Astrocyte (in vitro differentiated cells and primary cell): ENCODE results near the gene TRIL. TPM values are rescaled to one million over a fixed set of nuclear protein-coding genes. Genes with fewer than 3 reads are reported as not detected.

ENCODE experiments used
- DNase-seq: peaks from one replicate; pipeline ENCODE4 v3.0.0-alpha.2; 2010; ENCODE audit warnings: low read depth
- FAIRE-seq: peaks from 2 replicates; lab custom pipeline; 2011; peaks lifted over from hg19 to GRCh38; lab: Jason Lieb, UNC
- H2AFZ ChIP-seq: 2 replicates; pipeline ENCODE4 v1.6.0; 2012; ENCODE audit warnings: low read depth, low read length, inconsistent platforms
- H3K27ac ChIP-seq: 2 replicates; pipeline ENCODE4 v1.5.1; 2011; ENCODE audit warnings: low read depth, low read length, inconsistent platforms
- H3K27me3 ChIP-seq: 2 replicates; pipeline ENCODE4 v1.6.0; 2011; ENCODE audit warnings: low read length, inconsistent platforms; ENCODE audit not compliant: insufficient read depth
- H3K36me3 ChIP-seq: 2 replicates; pipeline ENCODE4 v1.5.1; 2011; ENCODE audit warnings: low read length, inconsistent platforms; ENCODE audit not compliant: insufficient read depth
- H3K4me1 ChIP-seq: 2 replicates; pipeline ENCODE4 v1.5.1; 2011; ENCODE audit warnings: low read length, inconsistent platforms; ENCODE audit not compliant: insufficient read depth
- H3K4me2 ChIP-seq: 2 replicates; pipeline ENCODE4 v1.6.0; 2012; ENCODE audit warnings: low read length, inconsistent platforms
- H3K4me3 ChIP-seq: 2 replicates; pipeline ENCODE4 v1.5.1; 2011; ENCODE audit warnings: low read depth, mild to moderate bottlenecking, low read length, inconsistent platforms; ENCODE audit not compliant: insufficient read depth
- H3K79me2 ChIP-seq: 2 replicates; pipeline ENCODE4 v1.6.0; 2012; ENCODE audit warnings: mild to moderate bottlenecking, low read length, inconsistent platforms; ENCODE audit not compliant: insufficient read depth
- H3K9ac ChIP-seq: 2 replicates; pipeline ENCODE4 v1.6.0; 2012; ENCODE audit warnings: mild to moderate bottlenecking, low read length, inconsistent platforms
- H3K9me3 ChIP-seq: 2 replicates; pipeline ENCODE4 v1.5.1; 2012; ENCODE audit warnings: low read depth, mild to moderate bottlenecking, low read length, inconsistent platforms; ENCODE audit not compliant: insufficient read depth
- H4K20me1 ChIP-seq: 2 replicates; pipeline ENCODE4 v1.6.0; 2012; ENCODE audit warnings: low read length, inconsistent platforms; ENCODE audit not compliant: insufficient read depth
- H3K27ac Mint-ChIP-seq: one replicate; pipeline ENCODE4 v1.8.0; 2021; ENCODE audit warnings: mild to moderate bottlenecking, mixed read lengths; ENCODE audit not compliant: unreplicated experiment
- H3K27me3 Mint-ChIP-seq: one replicate; pipeline ENCODE4 v1.8.0; 2021; ENCODE audit warnings: low read depth, mixed read lengths; ENCODE audit not compliant: unreplicated experiment
- H3K36me3 Mint-ChIP-seq: one replicate; pipeline ENCODE4 v1.8.0; 2021; ENCODE audit warnings: low read depth, mixed read lengths; ENCODE audit not compliant: unreplicated experiment
- H3K4me1 Mint-ChIP-seq: one replicate; pipeline ENCODE4 v1.8.0; 2021; ENCODE audit warnings: low read depth, mixed read lengths; ENCODE audit not compliant: unreplicated experiment
- H3K4me3 Mint-ChIP-seq: one replicate; pipeline ENCODE4 v1.8.0; 2021; ENCODE audit warnings: mild to moderate bottlenecking, moderate library complexity, mixed read lengths; ENCODE audit not compliant: unreplicated experiment
- H3K9me3 Mint-ChIP-seq: one replicate; pipeline ENCODE4 v1.8.0; 2021; ENCODE audit warnings: mild to moderate bottlenecking, mixed read lengths; ENCODE audit not compliant: unreplicated experiment
- EZH2 ChIP-seq: IDR thresholded peaks from 2 replicates; pipeline ENCODE4 v1.6.1; 2012; ENCODE audit warnings: mild to moderate bottlenecking, low read length, inconsistent platforms; ENCODE audit not compliant: insufficient read depth
- total RNA-seq: library from RNA; stranded (reverse); gene quantifications from 2 replicates; pipeline ENCODE4 v1.2.1, GENCODE V29; 2021
- TF ChIP-seq, protein P1 (sequence below): IDR thresholded peaks from 2 replicates; pipeline ENCODE4 v1.5.1; 2011; ENCODE audit warnings: low read depth, mild to moderate bottlenecking, inconsistent platforms, low read length, moderate library complexity; ENCODE audit not compliant: insufficient read depth

The TRIL gene
- total RNA-seq, 1 donor from 2014 or later = 0.45 TPM

DNA sequence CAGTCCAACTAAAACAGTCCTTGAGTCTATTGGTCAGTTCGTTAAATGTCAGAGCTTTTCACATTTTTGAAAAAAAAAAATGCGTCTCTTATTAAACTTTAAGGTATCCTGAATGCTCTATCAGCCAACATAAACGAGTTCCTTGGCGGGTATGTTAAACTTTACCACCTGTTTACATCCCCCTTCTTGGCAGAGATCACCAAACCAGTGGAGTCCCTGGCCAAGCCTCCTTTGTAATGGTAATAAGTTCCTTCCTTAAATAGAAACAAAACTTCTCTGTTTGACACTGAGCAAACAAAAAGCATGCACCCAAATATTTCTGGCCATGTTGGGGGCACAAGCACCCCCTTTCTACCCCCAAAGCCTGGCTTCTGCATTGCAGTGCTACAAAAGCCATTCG, 3.2 kb downstream of the TRIL start:
- no peaks in the 10 kb centered on the region for H3K36me3 Mint-ChIP-seq
- H3K9ac ChIP-seq = no peak overlapping the region
- peaks cover 28% of the 10 kb centered on the region for H3K27me3 ChIP-seq
- H3K79me2 ChIP-seq = no peaks in the 10 kb centered on the region
- no peak overlapping the region for H3K27ac Mint-ChIP-seq
- peaks cover 23% of the 10 kb centered on the region for H3K4me1 ChIP-seq
- peaks cover 5% of the 10 kb centered on the region for H3K9me3 Mint-ChIP-seq
- H3K9me3 ChIP-seq = no peaks in the 10 kb centered on the region
- H3K4me2 ChIP-seq = peak overlapping the region; percentile 84
- no peak for FAIRE-seq
- H3K36me3 ChIP-seq = no peaks in the 10 kb centered on the region
- no peak overlapping the region for H3K27ac ChIP-seq
- no peaks in the 10 kb centered on the region for H4K20me1 ChIP-seq
- H3K4me3 ChIP-seq = no peak overlapping the region
- peaks cover 6% of the 10 kb centered on the region for H3K4me1 Mint-ChIP-seq
- H3K27me3 Mint-ChIP-seq = peaks cover 40% of the 10 kb centered on the region
- TF ChIP-seq EZH2 = no peak
- TF ChIP-seq, protein P1, sequence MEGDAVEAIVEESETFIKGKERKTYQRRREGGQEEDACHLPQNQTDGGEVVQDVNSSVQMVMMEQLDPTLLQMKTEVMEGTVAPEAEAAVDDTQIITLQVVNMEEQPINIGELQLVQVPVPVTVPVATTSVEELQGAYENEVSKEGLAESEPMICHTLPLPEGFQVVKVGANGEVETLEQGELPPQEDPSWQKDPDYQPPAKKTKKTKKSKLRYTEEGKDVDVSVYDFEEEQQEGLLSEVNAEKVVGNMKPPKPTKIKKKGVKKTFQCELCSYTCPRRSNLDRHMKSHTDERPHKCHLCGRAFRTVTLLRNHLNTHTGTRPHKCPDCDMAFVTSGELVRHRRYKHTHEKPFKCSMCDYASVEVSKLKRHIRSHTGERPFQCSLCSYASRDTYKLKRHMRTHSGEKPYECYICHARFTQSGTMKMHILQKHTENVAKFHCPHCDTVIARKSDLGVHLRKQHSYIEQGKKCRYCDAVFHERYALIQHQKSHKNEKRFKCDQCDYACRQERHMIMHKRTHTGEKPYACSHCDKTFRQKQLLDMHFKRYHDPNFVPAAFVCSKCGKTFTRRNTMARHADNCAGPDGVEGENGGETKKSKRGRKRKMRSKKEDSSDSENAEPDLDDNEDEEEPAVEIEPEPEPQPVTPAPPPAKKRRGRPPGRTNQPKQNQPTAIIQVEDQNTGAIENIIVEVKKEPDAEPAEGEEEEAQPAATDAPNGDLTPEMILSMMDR = no peak
- no peak overlapping the region for H2AFZ ChIP-seq
- H3K4me3 Mint-ChIP-seq = peak overlapping the region; percentile 34
- no peak for DNase-seq

DNA sequence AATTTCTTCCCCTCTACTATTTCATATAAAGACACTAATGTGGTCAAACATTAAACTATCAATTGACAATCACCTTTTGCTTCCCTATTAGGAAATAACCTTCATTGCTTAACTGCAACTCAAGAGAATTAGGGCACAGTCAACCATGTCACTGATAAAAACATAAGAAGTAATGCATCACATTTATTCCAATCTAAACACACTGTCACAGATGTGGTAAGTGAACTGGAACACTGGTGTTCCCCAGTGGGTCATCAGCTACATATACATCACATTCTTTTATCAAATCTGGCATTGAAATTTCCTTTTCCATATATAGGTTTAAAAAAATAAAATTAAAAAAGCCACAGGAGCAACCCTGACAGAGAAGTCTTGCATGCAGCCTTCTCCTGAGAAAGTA, 3.7 kb downstream of the TRIL start:
- Histone ChIP-seq H3K79me2 (no peaks in the 10 kb centered on the region), H3K27ac (no peak overlapping the region), H3K9ac (no peak overlapping the region), H3K4me3 (no peak overlapping the region), H3K4me1 (peaks cover 28% of the 10 kb centered on the region), H3K4me2 (no peak overlapping the region), H3K9me3 (no peaks in the 10 kb centered on the region), H3K36me3 (no peaks in the 10 kb centered on the region), H2AFZ (no peak overlapping the region), H4K20me1 (no peaks in the 10 kb centered on the region), H3K27me3 (peaks cover 28% of the 10 kb centered on the region)
- FAIRE-seq (no peak), DNase-seq (no peak)
- Mint-ChIP-seq H3K9me3 (peaks cover 5% of the 10 kb centered on the region), H3K4me1 (peaks cover 9% of the 10 kb centered on the region), H3K4me3 (no peak overlapping the region), H3K36me3 (no peaks in the 10 kb centered on the region), H3K27me3 (peaks cover 39% of the 10 kb centered on the region), H3K27ac (no peak overlapping the region)
- TF ChIP-seq, protein P1 = no peak
- peak; percentile 31 for TF ChIP-seq EZH2

DNA sequence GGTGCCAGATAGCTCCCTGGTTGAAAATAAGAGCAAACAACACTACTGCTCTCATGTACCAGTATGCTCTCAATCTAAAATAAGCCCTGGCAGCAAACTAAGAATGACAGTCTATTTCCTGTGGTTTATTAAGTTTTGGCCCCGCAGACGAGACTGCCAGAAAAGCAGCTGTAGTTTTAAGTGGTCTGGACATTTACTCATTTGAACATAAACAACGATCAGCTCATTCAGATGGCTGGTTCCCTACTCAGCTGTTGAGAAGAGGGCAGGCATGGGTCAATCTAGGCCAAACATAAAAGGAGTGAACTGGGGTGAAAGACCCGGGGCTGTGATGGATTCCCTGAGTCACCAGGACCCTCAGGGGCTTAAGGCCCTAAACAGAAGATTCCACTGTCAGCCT, 4.5 kb downstream of the TRIL start:
- no peaks in the 10 kb centered on the region for H4K20me1 ChIP-seq
- H3K79me2 ChIP-seq = no peaks in the 10 kb centered on the region
- H3K36me3 ChIP-seq = no peaks in the 10 kb centered on the region
- H3K27me3 ChIP-seq = peaks cover 28% of the 10 kb centered on the region
- DNase-seq (peak; percentile 71), FAIRE-seq (no peak)
- H3K9ac ChIP-seq = no peak overlapping the region
- Mint-ChIP-seq H3K27me3 (peaks cover 32% of the 10 kb centered on the region), H3K4me3 (no peak overlapping the region), H3K27ac (no peak overlapping the region), H3K9me3 (peaks cover 5% of the 10 kb centered on the region), H3K4me1 (peaks cover 9% of the 10 kb centered on the region), H3K36me3 (no peaks in the 10 kb centered on the region)
- H3K4me2 ChIP-seq = peak overlapping the region; percentile 30
- H3K27ac ChIP-seq = no peak overlapping the region
- H2AFZ ChIP-seq = no peak overlapping the region
- H3K4me3 ChIP-seq = no peak overlapping the region
- no peak for TF ChIP-seq EZH2
- TF ChIP-seq, protein P1 = no peak
- H3K9me3 ChIP-seq = no peaks in the 10 kb centered on the region
- H3K4me1 ChIP-seq = peaks cover 28% of the 10 kb centered on the region
